Measurements from ENCODE around the gene AKAP9. TPM values are rescaled to one million over a fixed set of nuclear protein-coding genes. Genes with fewer than 3 reads are reported as not detected.

The AKAP9 gene
- total and polyA plus RNA-seq, 4 donors = 14.6 to 97.7 (median 57.0) TPM

DNA sequence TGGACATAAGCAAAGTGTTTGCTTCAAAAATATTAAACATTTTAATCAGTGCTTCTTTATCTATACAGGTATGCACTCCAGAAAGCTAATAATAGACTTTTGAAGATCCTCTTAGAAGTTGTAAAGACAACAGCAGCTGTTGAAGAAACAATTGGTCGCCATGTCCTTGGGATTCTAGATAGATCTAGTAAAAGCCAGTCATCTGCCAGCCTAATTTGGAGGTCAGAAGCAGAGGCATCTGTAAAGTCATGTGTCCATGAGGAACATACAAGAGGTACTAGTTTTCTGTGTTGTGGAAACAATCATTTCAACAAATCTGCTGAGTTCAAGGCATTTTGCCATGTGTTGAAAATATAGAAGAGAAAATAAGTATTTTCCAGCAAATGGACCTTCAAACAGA lies 104.3 kb downstream of the AKAP9 start:
- no peak for DNase-seq (ENCODE audit: low spot score)
- TF ChIP-seq, protein P1, sequence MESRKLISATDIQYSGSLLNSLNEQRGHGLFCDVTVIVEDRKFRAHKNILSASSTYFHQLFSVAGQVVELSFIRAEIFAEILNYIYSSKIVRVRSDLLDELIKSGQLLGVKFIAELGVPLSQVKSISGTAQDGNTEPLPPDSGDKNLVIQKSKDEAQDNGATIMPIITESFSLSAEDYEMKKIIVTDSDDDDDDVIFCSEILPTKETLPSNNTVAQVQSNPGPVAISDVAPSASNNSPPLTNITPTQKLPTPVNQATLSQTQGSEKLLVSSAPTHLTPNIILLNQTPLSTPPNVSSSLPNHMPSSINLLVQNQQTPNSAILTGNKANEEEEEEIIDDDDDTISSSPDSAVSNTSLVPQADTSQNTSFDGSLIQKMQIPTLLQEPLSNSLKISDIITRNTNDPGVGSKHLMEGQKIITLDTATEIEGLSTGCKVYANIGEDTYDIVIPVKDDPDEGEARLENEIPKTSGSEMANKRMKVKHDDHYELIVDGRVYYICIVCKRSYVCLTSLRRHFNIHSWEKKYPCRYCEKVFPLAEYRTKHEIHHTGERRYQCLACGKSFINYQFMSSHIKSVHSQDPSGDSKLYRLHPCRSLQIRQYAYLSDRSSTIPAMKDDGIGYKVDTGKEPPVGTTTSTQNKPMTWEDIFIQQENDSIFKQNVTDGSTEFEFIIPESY (IDR thresholded peaks at IDR 0.05) = no peak
- no peak for TF ChIP-seq RAD21 (IDR thresholded peaks at IDR 0.05)
- TF ChIP-seq YY1 (IDR thresholded peaks at IDR 0.05) = no peak
- TF ChIP-seq JUND (IDR thresholded peaks at IDR 0.05) = no peak
- TF ChIP-seq FOXA2 (IDR thresholded peaks at IDR 0.05) = no peak
- no peak for TF ChIP-seq EGR1 (IDR thresholded peaks at IDR 0.05; ENCODE audit: low read depth in 2 of 2)
- no peak for TF ChIP-seq GABPA (IDR thresholded peaks at IDR 0.05 in 1 of 2, conservative IDR thresholded peaks at IDR 0.05 in 1 of 2)
- TF ChIP-seq HNF4A (conservative IDR thresholded peaks at IDR 0.05) = no peak
- no peak for TF ChIP-seq TAF1 (conservative IDR thresholded peaks at IDR 0.05)
- no peak for TF ChIP-seq REST (IDR thresholded peaks at IDR 0.05)
- no peak for TF ChIP-seq HNF4G (IDR thresholded peaks at IDR 0.05)
- TF ChIP-seq NR2F2 (IDR thresholded peaks at IDR 0.05) = no peak
- no peak for TF ChIP-seq CTCF (IDR thresholded peaks at IDR 0.05; ENCODE audit: low read depth, low read length, missing input control)
- TF ChIP-seq, protein P2, sequence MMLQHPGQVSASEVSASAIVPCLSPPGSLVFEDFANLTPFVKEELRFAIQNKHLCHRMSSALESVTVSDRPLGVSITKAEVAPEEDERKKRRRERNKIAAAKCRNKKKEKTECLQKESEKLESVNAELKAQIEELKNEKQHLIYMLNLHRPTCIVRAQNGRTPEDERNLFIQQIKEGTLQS (IDR thresholded peaks at IDR 0.05) = no peak
- TF ChIP-seq, protein P3, sequence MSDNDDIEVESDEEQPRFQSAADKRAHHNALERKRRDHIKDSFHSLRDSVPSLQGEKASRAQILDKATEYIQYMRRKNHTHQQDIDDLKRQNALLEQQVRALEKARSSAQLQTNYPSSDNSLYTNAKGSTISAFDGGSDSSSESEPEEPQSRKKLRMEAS (IDR thresholded peaks at IDR 0.05) = no peak
- TF ChIP-seq FOXA1 (IDR thresholded peaks at IDR 0.05) = no peak
- no peak for TF ChIP-seq SP1 (IDR thresholded peaks at IDR 0.05)
- no peak for TF ChIP-seq RXRA (IDR thresholded peaks at IDR 0.05)
- Histone ChIP-seq H3K27ac (ENCODE audit: low read depth in 1 of 2, low read length in 2 of 2) (no peak overlapping the region), H3K4me3 (ENCODE audit: low read depth in 1 of 3, low read length in 3 of 3) (no peak overlapping the region), H3K4me1 (ENCODE audit: control insufficient read depth in 4 of 4, insufficient read depth in 4 of 4, low read length in 3 of 4) (peaks cover 0 to 6% (median 3%) of the 10 kb centered on the region in 4 donors), H3K9ac (ENCODE audit: low read depth in 1 of 2, low read length in 2 of 2) (no peak overlapping the region), H3K27me3 (ENCODE audit: control insufficient read depth in 4 of 4, insufficient read depth in 4 of 4, low read length in 3 of 4) (no peaks in the 10 kb centered on the region), H3K9me3 (ENCODE audit: control insufficient read depth in 4 of 4, low read length in 3 of 4) (no peaks in the 10 kb centered on the region), H3K36me3 (ENCODE audit: control insufficient read depth in 4 of 4, insufficient read depth in 3 of 4, low read depth in 1 of 4, low read length in 3 of 4) (peaks cover 2 to 18% (median 12%) of the 10 kb centered on the region in 4 donors)
- 93% methylated on average over 1 of the region's 1 CpG for WGBS
